Measurements from ENCODE around the gene KSR1. TPM values are rescaled to one million over a fixed set of nuclear protein-coding genes. Genes with fewer than 3 reads are reported as not detected.
"Not testable (repeated sequence)": the region's sequence is repeated elsewhere in the genome, so short reads cannot be mapped to it uniquely, and the experiment has no call there.

The KSR1 gene
- 8.3 TPM for total RNA-seq
- long read RNA-seq, partial matches to known transcripts = 2 of 2 reads
- long read RNA-seq, other reads (novel, unspliced or antisense) = 0 of 2 reads

DNA sequence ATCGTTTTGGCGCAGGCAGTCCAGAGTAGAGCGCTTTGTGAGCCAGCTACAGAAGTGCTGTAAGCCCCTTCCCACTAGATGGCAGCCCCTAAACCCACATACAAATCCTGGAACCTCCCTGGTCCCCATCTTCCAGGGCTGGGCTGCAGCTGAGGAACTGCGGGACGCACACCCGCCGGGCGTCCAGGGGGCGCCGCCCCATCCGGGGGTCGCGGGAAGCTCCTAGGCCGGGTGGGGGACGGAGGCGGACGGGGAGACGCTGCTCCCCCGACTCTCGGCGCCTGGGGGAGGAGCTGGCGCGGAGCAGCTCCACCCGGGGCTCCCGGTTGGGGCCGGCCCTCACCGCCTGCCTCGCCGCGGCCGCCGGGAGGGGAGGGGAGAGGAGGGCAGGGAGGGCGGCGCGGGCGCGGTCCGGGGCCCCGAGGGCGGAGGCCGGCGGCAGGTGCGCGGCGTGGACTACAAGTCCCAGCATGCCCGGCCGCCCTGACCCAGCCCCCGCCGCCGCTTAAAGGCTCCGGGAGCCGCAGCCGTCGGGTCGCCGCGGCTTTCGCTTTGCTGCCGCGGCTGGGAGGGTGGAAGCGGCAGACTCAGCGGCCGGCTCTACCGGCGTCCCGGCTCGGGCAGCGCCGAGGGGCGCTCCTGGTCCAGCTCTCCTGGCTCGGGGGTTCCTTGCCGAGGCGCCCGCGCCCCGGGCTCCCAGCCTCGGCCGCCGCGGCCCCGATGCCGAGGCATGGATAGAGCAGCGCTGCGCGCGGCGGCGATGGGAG lies at the start of gene KSR1:
KSR1 (plus strand) TSS at position 535 of the 767 bp plus-strand sequence; CDS start at position 731, 196 bp downstream.
- intact Hi-C loops (cut with DNase I) = loop anchor here (5.0 to 10.0 kb wide), 3 partner anchors 106 to 221 kb away; no protein-coding TSS in a partner anchor
- ATAC-seq (ENCODE audit: poor library complexity) = peak; percentile 96
- peak; percentile 89 for DNase-seq

- DNase-seq (no peak), ATAC-seq (ENCODE audit: poor library complexity) (peak; percentile 34)
- intact Hi-C loops (cut with DNase I) = no loop called here
Measured at GRCh38 chr17:27407916-27408864, 48.1 kb upstream of the KSR1 start.

- intact Hi-C loops (cut with DNase I) = no loop called here
- ATAC-seq (ENCODE audit: poor library complexity) (peak; percentile 34), DNase-seq (no peak)
Measured at GRCh38 chr17:27408891-27409290, 47.4 kb upstream of the KSR1 start.

DNA sequence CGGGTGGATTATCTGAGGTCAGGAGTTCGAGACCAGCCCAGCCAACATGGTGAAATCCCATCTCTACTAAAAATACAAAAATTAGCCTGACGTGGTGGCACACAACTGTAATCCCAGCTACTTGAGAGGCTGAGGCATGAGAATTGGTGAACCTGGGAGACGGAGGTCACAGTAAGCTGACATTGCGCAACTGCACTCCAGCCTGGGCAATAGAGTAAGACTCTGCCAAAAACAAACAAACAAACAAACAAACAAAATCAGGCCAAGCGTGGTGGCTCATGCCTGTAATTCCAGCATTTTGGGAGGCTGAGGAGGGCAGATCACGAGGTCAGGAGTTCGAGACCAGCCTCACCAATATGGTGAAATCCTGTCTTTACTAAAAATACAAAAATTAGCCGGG lies 44.1 kb upstream of the KSR1 start:
- ATAC-seq (ENCODE audit: poor library complexity); intact Hi-C loops (cut with DNase I); DNase-seq: not testable (repeated sequence)

DNA sequence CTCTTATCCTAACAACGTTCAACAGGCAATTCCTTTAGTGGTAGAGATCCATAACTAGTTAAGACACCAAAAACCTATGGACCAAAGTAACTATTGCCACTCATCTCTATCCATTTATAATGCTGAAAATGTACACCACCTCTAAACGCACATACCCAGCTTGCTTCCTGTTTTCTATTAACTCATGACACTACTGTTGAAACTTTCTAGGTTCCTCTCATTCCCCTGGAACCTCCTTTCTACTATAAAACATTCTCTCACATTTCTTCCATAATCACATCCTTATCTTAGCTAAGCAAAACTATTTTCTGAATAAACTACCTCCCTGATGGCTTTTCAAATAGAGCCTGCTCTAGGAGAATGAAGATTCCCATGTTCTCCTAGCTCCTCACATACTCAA lies 42.9 kb upstream of the KSR1 start:
- DNase-seq (no peak), ATAC-seq (ENCODE audit: poor library complexity) (no peak)
- intact Hi-C loops (cut with DNase I) = no loop called here

DNA sequence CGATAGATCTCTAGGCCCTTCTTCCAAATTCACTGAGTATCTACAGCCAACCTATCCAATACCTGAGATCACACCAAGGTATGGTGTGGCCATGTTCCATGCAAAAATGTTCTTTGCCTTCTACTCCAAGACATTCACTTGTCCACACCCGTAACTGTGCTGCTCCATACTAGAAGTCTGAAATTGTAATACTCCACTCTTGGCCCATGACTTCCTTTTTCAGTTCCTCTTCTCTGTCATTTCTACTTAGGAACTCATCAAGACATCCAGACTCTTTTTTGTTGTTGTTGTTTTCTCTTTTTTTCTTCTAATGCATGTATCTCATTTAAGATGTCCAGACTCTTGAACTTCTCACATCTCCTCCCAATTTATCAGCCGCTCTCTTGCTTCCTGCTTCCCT lies 42.5 kb upstream of the KSR1 start:
- intact Hi-C loops (cut with DNase I) = no loop called here
- DNase-seq (no peak), ATAC-seq (ENCODE audit: poor library complexity) (no peak)

GRCh38 chr17:27414271-27414670 lies 42.0 kb upstream of the KSR1 start:
- intact Hi-C loops (cut with DNase I) = no loop called here
- no peak for ATAC-seq (ENCODE audit: poor library complexity)
- DNase-seq = no peak

GRCh38 chr17:27414694-27415093 lies 41.6 kb upstream of the KSR1 start:
- no peak for DNase-seq
- intact Hi-C loops (cut with DNase I) = no loop called here
- ATAC-seq (ENCODE audit: poor library complexity) = no peak

GRCh38 chr17:27415120-27415795 lies 41.0 kb upstream of the KSR1 start:
- ATAC-seq (ENCODE audit: poor library complexity) (no peak), DNase-seq (no peak)
- intact Hi-C loops (cut with DNase I) = no loop called here

- intact Hi-C loops (cut with DNase I) = no loop called here
- no peak for DNase-seq
- no peak for ATAC-seq (ENCODE audit: poor library complexity)
Measured at GRCh38 chr17:27417596-27418365, 38.5 kb upstream of the KSR1 start.

- DNase-seq (no peak), ATAC-seq (ENCODE audit: poor library complexity) (no peak)
- intact Hi-C loops (cut with DNase I) = no loop called here
Measured at GRCh38 chr17:27418366-27418615, 38.0 kb upstream of the KSR1 start.

GRCh38 chr17:27419156-27419555 lies 37.1 kb upstream of the KSR1 start:
- no peak for ATAC-seq (ENCODE audit: poor library complexity)
- intact Hi-C loops (cut with DNase I) = no loop called here
- no peak for DNase-seq

GRCh38 chr17:27420211-27420950 lies 35.9 kb upstream of the KSR1 start:
- intact Hi-C loops (cut with DNase I) = no loop called here
- ATAC-seq (ENCODE audit: poor library complexity) (no peak), DNase-seq (no peak)

DNA sequence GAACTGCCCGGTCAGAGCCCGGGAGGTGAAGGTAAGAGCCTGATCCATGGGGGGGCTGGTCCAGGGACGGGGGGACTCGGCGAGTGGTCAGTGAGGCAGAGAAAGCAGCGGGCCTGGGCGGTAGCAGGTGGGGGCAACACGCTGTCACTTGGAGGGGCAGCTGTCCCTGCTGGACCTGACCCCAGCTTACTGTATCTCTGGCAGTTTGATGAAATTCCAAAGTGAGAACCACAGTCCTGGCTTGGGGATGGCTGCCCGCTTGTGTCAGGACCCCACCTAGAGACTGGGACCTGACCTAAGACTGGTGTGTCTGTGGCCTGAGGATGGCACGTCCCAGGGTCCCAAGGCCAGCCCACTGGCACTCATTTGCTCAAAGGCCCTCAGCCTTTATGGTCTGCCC lies 35.1 kb upstream of the KSR1 start:
- ATAC-seq (ENCODE audit: poor library complexity) (no peak), DNase-seq (no peak)
- intact Hi-C loops (cut with DNase I) = no loop called here

- DNase-seq; ATAC-seq (ENCODE audit: poor library complexity); intact Hi-C loops (cut with DNase I): not testable (repeated sequence)
Measured at GRCh38 chr17:27421626-27422025, 34.6 kb upstream of the KSR1 start.

DNA sequence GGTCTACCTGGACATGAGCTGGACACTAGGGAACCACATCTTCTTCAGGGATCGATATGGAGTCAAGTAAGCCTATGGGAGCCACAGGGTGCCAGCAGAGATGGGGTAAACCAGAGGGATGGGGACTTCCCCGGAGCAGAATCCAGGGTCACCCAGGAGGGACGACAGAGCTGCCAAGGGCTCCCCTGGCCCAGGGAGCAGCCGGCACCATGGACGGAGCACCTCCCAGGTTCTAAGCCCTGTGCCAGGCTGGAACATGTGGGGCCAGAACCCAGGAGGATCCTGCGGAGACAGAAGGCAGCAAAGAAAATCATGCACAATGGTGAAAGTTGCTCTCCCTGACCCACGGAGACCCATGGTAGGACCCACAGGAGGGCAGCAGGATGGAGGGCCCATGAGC lies 33.6 kb upstream of the KSR1 start:
- intact Hi-C loops (cut with DNase I) = no loop called here
- ATAC-seq (ENCODE audit: poor library complexity) (no peak), DNase-seq (no peak)

GRCh38 chr17:27423651-27424050 lies 32.6 kb upstream of the KSR1 start:
- ATAC-seq (ENCODE audit: poor library complexity) (no peak), DNase-seq (no peak)
- intact Hi-C loops (cut with DNase I) = no loop called here

GRCh38 chr17:27424516-27424915 lies 31.7 kb upstream of the KSR1 start:
- DNase-seq (no peak), ATAC-seq (ENCODE audit: poor library complexity) (no peak)
- intact Hi-C loops (cut with DNase I) = no loop called here

Measured in Right ventricle myocardium superior (tissue), 1 donor.